HepG2 (cell line): Measurements from ENCODE around the gene C1orf159. TPM values are rescaled to one million over a fixed set of nuclear protein-coding genes. Genes with fewer than 3 reads are reported as not detected.

Experiments used
- ETV6 ChIP-seq: sonication (generic); formaldehyde crosslinking; conservative IDR thresholded peaks from 2 replicates; pipeline ENCODE4 v1.4.0; 2020; ENCODE audit warnings: missing genetic modification reagents
- FOXO4 ChIP-seq: sonication (generic); formaldehyde crosslinking; conservative IDR thresholded peaks from 2 replicates; pipeline ENCODE4 v1.8.1; 2023; ENCODE audit warnings: missing genetic modification reagents
- HDAC1 ChIP-seq: sonication (generic); formaldehyde crosslinking; IDR thresholded peaks from 2 replicates; pipeline ENCODE4 v1.5.1; 2020; ENCODE audit warnings: mild to moderate bottlenecking, missing genetic modification reagents
- HNF4G ChIP-seq, 2 experiments: sonication (generic) in 1 of 2; formaldehyde crosslinking in 1 of 2; IDR thresholded peaks; 2 replicates each; pipeline versions ENCODE4 v1.4.0 to v1.6.1; 2011 to 2020; ENCODE audit warnings: borderline replicate concordance in 2 of 2, low read depth in 2 of 2, mild to moderate bottlenecking in 2 of 2, low read length in 1 of 2, missing genetic modification reagents in 1 of 2, moderate library complexity in 1 of 2
- KAT7 ChIP-seq: IDR thresholded peaks from 2 replicates; pipeline ENCODE4 v1.6.1; 2018; ENCODE audit warnings: borderline replicate concordance, missing compliant biosample characterization
- KLF13 ChIP-seq: sonication (generic); formaldehyde crosslinking; IDR thresholded peaks from 2 replicates; pipeline ENCODE4 v1.4.0; 2020; ENCODE audit warnings: mild to moderate bottlenecking, missing genetic modification reagents
- NFIB ChIP-seq: sonication (generic); formaldehyde crosslinking; IDR thresholded peaks from 2 replicates; pipeline ENCODE4 v1.9.0; 2021; ENCODE audit warnings: missing genetic modification reagents, mild to moderate bottlenecking, borderline replicate concordance
- PATZ1 ChIP-seq: sonication (generic); formaldehyde crosslinking; IDR thresholded peaks from 2 replicates; pipeline ENCODE4 v1.4.0; 2020; ENCODE audit warnings: missing genetic modification reagents
- REST ChIP-seq, 2 experiments: IDR thresholded peaks; 2 replicates each; pipeline ENCODE4 v1.6.1; 2011 to 2012; ENCODE audit warnings: low read length in 2 of 2, borderline replicate concordance in 1 of 2, low read depth in 1 of 2, mild to moderate bottlenecking in 1 of 2, moderate library complexity in 1 of 2
- SP4 ChIP-seq: sonication (generic); formaldehyde crosslinking; IDR thresholded peaks from 2 replicates; pipeline ENCODE4 v1.8.1; 2023; ENCODE audit warnings: mild to moderate bottlenecking, missing genetic modification reagents
- SUZ12 ChIP-seq: fragments of 150-350 bp; IDR thresholded peaks from 2 replicates; pipeline ENCODE4 v1.6.1; 2014; ENCODE audit warnings: low read depth, low read length
- ZKSCAN5 ChIP-seq: sonication (generic); formaldehyde crosslinking; IDR thresholded peaks from 2 replicates; pipeline ENCODE4 v1.5.1; 2020; ENCODE audit warnings: mild to moderate bottlenecking, missing genetic modification reagents
- ZNF235 ChIP-seq: sonication (generic); formaldehyde crosslinking; IDR thresholded peaks from 2 replicates; pipeline ENCODE4 v1.8.1; 2023; ENCODE audit warnings: mild to moderate bottlenecking, missing genetic modification reagents, borderline replicate concordance
- ZNF451 ChIP-seq: sonication (generic); formaldehyde crosslinking; IDR thresholded peaks from 2 replicates; pipeline ENCODE4 v1.5.0; 2020; ENCODE audit warnings: mild to moderate bottlenecking, missing genetic modification reagents
- ZNF776 ChIP-seq: sonication (generic); formaldehyde crosslinking; IDR thresholded peaks from 2 replicates; pipeline ENCODE4 v1.4.0; 2020; ENCODE audit warnings: mild to moderate bottlenecking, missing genetic modification reagents
- polyA plus RNA-seq, 8 experiments: library from polyadenylated mRNA; depleted of rRNA in 3 of 8; stranded (reverse) in 7 of 8; unstranded in 1 of 8; fragments of >200 nt; fragmentation: Illumina TruSeq in 4 of 8; extraction: Trizol in 4 of 8; gene quantifications; 2 replicates each; pipeline versions ENCODE4 v1.2.1 to v1.2.3, GENCODE V29; 2011 to 2016; ENCODE audit warnings: low read depth in 4 of 8, missing spikeins in 1 of 8, mixed read lengths in 1 of 8; ENCODE audit not compliant: insufficient read depth in 1 of 8
- total RNA-seq, 5 experiments: library from RNA; depleted of rRNA; stranded (reverse); fragments of >200 nt; fragmentation: Illumina TruSeq; extraction: Trizol; gene quantifications; 2 replicates each; pipeline ENCODE4 v1.2.3, GENCODE V29; 2016; ENCODE audit warnings: low read depth in 1 of 5

Gene C1orf159
- total and polyA plus RNA-seq, 2 of the 13 experiments (the other 11 are each of a cell fraction or from before 2014, with no cell fraction given), result 3.8 to 6.7 TPM

- TF ChIP-seq ZNF235 (CRISPR knock-in tag), result 0 out of 2 replicates have a peak, but pooled peaks have one; percentile 61
- TF ChIP-seq ZKSCAN5, result no peak
- no peak for TF ChIP-seq KAT7 (CRISPR knock-in tag)
- peak; percentile 65 for TF ChIP-seq HDAC1 (CRISPR knock-in tag)
- no peak for TF ChIP-seq NFIB (CRISPR knock-in tag)
- TF ChIP-seq ETV6 (CRISPR knock-in tag), result no peak
- TF ChIP-seq PATZ1 (CRISPR knock-in tag), result peak; percentile 87
- no peak for TF ChIP-seq ZNF776 (CRISPR knock-in tag)
- no peak for TF ChIP-seq KLF13 (CRISPR knock-in tag)
- TF ChIP-seq SUZ12, result no peak
- TF ChIP-seq ZNF451 (CRISPR knock-in tag), result no peak
- no peak for TF ChIP-seq FOXO4
- peak; percentile 22; the same call in 1 of the 2 replicates for TF ChIP-seq SP4 (CRISPR knock-in tag)
- peak; percentile 90 for TF ChIP-seq HNF4G (IDR thresholded peaks at IDR 0.05; ENCODE audit: borderline replicate concordance, low read depth, low read length)
- peak; percentile 76; the same call in 1 of the 2 replicates for TF ChIP-seq HNF4G (CRISPR knock-in tag; IDR thresholded peaks at IDR 0.05; ENCODE audit: borderline replicate concordance, low read depth)
- no peak for TF ChIP-seq REST (IDR thresholded peaks at IDR 0.05; ENCODE audit: borderline replicate concordance in 1 of 2, low read depth in 1 of 2, low read length in 2 of 2)
These were observed 78.2 kb downstream of the C1orf159 start (continued) for GRCh38 chr1:1037366-1038327.
